Cerebellar cortex (tissue), 1 donor: Measurements from ENCODE around the gene PPP4R2.
A peak's percentile ranks its signal among the peaks of the same experiment; 100 is the strongest.
"Not testable (repeated sequence)": the region's sequence is repeated elsewhere in the genome, so short reads cannot be mapped to it uniquely, and the experiment has no call there.

ENCODE experiments used
- DNase-seq: peaks from one replicate; pipeline ENCODE4 v3.0.0-alpha.2; 2015; ENCODE audit warnings: low spot score

PPP4R2 gene

DNA sequence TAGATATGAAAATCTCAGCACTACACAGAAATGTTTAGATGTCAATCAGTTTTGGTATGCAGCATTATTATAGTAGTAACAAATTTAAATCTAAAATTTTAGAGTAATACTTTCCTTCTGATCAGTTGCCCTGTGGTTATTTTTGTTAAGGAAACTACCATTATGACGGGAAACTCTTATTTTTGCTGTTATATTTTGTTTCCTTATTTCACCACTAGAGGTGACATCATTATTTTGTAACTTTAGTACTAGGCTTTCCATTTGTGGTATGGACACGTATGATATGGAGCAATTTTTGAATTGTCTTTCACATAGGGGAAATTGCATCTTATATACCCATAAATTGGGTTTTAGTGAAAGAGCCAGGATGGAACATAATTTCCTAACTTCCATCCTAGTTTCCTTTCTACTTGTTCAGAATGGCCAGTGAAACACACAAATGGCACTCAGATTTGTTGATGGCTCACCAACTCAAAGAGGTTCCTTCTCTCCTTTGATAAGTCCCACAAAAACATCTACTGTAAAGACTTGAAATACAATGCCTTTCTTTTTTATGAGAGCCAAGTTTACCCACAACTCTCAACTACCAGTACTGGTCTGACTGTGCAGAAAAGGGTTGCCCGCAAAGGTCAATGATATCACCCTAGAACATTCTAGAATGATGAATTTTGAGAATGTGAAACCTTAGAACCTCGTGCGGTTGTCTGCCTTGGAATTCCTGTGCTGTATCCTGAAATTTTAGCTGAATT lies 19.4 kb upstream of the PPP4R2 start:
- DNase-seq: no peak

DNA sequence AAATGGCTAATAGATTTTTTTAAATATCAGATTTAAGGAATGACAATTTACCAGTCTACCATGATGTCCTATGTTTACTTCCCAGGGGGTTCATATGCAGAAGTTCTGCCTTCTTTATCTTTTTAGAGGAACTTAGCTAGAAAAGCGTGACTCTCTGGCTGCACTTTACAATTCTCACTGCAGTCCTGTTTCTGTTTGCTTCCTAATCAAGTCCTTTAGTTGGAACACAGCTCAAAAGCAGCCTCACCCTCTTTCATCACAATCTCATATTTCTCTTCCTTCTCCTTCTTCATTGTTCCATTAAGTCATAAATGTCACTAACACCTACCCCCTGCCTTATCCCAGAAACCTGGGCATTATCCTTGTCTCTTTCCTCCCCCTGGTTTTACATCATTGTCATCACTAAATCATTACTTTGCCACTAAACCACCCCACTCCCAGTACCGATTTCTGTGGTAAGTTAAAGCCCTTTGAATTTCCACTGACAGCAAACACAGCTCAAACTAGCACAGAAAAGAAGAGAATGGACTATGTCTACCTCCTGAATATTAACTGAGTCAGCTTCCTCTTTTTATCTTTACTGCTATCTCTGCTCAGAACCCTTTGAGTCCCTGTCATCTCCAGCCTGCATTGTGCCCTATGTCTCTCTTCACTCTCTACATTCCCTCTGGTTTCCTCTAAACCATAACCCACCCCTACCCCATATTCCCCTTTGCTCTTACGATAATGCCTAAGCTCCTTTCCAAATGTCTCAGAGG lies 13.8 kb upstream of the PPP4R2 start:
- DNase-seq: no peak

DNA sequence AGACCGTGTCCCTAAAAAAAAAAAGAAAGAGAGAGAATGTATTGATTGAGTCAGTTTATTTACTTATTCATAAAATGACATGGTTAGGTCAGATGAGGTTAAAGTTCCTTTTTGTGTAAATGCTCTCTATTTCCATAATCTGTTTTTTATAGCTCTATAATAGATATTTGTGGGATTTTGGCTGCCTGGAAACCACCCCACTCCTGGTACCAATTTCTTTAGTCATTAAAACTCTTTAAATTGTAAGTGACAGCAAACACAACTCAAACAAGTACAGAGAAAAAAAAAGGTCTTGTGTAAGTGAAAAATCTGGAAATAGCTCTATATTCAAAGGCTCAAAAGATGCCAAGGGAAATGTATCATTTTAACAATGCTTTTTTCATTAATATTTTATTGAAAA lies 11.0 kb upstream of the PPP4R2 start:
- DNase-seq: no peak

DNA sequence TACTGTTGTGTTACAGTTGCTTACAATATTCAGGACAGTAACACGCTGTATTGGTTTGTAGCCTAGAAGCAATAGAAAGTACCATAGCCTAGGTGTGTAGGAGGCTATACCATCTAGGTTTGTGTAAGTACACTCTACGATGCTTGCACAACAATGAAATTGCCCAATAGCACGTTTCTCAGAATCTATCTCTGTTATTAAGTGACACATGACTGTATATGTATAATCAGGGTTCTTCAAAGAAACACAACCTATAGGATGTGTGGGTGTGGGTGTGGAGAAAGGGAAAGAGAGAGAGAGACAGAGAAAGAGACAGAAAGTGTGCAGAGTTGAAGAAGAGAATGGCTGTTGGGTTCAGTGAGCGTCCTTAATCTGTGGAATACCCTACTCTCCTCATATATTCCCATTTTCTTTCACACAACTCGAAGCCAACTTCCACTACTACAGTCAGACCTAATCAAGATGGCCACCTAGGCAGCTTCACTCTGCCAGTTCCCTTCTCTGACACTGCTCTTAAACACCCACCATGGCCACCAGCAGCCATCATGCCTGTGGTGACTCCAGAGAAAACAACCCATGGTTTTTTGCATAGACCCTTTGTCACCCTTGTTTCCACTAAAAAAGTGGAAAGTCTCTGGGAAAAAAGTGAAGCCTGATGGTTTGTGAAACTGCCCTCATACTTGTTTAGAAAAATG lies 5.8 kb upstream of the PPP4R2 start:
- DNase-seq: no peak

DNA sequence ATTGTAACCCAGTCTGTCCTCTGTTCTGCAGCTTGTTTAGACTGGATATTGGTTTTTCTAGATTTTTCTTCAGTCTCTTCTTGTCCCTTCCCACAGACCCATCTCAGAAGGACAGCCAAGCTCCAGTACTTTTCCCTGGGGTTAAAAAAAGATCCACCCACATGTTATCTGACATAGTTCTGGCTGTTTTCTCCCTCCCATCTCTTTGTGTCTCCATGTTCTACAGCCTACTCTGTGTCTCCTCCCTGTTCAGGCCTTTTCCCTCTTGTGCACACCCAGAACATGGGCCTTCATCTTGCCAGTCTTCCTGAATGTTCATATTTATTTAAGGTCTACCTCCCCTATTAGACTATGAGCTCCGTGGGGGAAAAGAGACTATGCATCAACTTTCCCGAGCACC lies 5.1 kb upstream of the PPP4R2 start:
- DNase-seq: no peak

DNA sequence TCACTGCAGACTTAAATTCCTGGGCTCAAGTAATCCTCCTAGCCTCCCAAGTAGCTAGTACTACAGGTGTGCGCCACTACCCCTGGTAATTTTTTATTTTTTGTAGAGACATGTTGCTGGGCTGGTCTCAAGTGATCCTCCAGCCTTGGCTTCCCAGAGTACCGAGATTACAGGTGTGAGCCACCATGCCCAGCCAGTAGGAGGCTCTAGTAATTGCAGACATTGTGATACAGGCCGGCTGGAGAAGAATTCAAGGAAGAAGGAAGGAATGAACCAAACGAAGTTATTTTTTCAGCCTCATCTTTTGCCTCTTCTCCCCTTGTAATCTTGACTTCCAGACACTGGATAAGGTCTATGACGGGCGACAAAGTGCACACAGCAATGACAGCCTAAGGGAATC lies 3.2 kb upstream of the PPP4R2 start:
- no peak for DNase-seq

DNA sequence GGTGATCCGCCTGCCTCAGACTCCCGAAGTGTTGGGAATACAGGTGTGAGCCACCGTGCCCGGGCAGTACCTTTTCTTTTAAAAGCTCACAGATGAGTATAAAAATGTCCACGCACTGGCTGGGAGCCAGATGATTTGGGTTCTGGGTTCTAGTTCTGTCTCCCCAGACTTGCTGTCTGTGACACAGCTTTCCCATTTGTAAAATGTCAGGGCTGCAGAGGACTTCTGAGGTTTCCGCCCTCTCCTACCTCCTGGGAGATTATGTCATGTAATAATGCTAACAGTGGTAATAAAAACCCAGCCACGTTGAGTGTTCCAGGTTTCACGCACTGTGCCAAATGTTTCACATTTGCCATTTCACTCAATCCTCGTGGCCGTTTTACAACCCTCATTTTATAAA lies 1.3 kb upstream of the PPP4R2 start:
- DNase-seq: no peak

DNA sequence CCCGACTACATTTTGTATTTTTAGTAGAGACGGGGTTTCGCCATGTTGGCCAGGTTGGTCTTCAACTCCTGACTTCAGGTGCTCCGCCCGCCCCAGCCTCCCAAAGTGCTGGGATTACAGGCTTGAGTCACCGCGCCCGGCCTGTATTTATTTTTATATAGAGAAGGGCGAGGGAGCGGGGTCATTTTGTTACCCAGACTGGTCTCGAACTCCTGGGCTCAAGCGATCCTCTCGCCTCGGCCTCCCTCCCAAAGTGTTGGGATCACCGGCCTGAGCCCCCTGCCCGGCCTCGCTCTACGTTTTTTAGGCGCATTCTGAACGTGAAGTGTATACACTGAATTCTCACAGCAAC lies 514 bp upstream of the PPP4R2 start:
- no peak for DNase-seq

DNA sequence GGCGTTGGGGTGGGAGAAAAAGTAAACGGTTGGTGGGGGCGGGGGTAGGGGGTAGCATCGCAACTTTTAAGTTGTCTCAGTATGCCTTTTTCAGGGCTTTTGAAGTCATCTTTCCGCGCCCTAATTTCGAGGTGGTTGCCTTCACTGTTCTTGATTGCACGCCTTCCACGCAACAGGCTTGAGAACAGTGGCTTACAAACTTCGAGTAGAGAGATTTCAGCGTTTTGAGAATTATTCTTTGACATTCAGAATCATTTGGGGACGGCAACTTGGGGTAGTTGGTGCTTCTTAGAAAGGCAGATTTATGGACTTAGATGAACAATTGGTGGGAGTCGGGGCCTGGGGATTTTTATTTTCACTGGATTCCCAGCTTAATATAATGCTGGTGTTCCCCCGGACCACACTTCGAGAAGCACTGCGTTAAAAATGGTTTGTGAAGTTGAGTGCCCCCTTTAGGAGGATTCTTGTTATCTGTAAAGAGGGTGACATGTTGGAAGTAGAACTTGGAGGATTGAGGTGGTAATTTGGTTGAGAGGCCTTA lies 880 bp downstream of the PPP4R2 start:
- peak; percentile 54 for DNase-seq

DNA sequence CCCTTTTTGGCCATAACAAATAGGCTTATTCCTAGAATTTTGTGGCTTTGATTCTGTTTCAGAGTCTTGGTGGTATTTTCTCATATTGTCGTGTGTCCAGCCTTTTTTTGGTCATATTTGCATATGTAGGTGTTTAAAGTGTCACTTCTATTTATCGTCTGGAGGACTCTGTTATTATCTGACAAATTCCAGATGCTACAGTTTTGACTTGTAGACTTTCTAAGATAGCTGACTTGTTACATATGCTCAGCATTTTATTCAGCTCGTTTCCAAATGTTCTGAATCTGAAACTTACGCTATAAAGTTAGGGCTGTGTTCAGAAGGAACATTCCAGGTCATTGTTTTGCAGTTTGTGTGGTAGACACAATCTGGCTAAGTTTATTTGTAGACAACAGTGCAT lies 1.9 kb downstream of the PPP4R2 start:
- no peak for DNase-seq

DNA sequence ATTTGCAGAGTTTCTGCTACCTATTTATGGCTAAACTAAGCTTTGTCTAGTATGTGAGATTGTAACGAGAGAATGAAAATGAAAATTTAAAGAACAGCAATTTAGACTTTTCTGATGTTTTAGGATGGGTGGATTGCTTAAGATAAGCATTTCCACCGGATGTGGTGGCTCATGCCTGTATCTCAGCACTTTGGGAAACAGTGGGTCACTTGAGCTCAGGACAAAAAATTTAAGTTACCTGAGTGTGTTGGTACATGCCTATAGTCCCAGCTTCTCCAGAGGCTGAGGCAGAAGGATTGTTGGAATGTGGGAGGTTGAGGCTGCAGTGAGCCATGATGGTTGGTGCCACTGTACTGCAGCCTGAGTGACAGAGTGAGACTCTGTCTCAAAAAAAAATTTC lies 3.3 kb downstream of the PPP4R2 start:
- DNase-seq: no peak

DNA sequence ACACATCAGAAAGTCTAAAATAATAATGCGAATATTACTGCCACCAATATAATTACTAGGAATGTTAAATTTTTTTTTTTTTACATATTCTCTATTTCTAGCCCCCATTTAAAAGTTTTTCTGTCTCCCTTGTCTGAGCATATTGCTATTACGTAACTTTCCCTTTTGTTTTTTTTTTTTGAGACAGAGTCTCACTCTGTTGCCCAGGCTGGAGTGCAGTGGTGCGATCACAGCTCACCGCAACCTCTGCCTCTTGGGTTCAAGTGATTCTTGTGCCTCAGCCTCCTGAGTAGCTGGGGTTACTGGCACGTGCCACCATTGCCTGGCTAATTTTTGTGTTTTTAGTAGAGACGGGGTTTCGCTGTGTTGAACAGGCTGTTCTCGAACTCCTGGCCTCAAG lies 6.4 kb downstream of the PPP4R2 start:
- not testable (repeated sequence) for DNase-seq

DNA sequence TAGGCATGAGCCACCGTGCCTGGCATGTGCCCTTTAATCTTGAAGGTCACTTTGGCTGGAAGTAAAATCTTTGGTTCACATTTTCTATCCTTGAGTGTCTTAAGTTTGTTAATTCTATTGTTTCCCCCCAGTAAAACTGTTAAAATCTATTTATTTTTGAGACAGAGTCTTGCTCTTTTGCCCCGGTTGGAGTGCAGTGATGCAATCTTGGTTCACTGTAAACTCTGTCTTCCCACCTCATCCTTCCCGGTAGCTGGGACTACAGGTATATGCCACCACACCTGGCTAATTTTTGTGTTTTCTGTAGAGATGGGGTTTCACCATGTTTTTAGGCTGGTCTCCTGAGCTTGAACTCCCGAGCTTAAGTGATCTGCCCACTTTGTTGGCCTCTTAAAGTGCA lies 7.7 kb downstream of the PPP4R2 start:
- no peak for DNase-seq

DNA sequence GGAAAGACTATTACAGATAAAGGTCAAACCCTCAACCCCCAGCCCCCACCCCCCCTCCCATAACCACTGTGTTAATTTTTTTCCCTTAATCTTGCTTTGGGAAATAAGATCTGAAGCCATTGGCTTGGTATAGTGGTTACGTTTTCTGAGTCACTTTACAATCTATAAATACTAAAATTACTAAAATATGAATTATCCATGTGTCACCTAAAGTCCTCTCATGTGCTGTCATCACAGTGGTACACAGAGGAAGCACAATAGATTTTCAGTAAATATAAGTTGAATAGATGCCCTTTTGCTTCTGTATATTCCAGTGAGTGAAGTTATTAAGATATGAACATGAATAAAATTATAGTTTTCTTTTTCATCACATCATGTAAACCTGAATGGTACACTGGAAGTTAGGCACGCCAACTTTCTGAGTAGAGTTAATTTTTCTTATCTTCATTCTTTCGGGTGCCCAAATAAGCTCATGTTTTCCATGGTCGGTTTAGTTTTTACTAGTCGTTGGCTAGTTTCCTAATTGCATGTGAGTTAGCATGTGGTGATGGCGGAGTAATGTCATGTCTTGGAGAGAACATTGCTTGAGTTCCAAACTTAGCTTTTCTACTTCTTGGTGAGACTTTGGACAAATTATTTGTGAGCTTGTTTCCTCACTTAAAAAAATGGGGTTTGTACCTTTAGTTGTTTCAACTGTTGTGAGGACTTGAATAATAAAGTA lies 11.5 kb downstream of the PPP4R2 start:
- no peak for DNase-seq

DNA sequence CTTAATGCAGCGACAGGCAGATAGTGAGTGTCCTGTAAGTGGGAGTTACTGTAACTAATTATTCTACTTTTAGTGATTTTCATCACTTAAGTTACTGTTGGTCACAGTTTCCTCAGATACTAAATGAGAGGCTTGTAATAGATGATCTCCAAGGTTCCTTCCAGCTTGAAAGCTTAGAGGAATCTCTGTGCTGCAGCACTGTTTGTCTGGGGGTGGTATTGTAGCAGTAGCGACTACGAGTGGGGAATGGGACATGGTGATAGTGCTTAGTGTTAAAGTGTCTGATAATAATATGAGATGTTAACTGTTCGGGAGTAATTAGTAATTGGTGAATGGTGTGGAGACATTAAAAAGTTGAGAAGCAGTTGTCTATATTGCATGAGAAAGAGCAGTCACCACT lies 12.4 kb downstream of the PPP4R2 start:
- no peak for DNase-seq

DNA sequence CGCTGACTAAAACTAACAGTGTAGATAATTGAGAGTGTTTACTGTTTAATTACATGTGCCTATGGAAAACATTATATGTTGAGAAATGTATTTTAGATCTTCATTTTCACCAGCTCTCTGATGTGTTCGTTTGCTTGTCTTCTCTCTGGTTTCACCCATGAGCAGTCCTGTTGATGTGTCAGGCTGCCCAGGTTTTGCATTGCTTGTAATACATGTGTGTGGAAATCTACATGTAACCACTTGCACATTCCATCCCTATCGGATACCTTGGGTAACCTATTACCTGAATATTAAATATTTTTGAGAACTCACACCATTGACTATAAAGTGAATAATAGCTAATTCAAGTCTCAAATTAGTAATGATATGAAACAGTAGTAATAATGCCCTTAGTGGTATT lies 13.1 kb downstream of the PPP4R2 start:
- no peak for DNase-seq

DNA sequence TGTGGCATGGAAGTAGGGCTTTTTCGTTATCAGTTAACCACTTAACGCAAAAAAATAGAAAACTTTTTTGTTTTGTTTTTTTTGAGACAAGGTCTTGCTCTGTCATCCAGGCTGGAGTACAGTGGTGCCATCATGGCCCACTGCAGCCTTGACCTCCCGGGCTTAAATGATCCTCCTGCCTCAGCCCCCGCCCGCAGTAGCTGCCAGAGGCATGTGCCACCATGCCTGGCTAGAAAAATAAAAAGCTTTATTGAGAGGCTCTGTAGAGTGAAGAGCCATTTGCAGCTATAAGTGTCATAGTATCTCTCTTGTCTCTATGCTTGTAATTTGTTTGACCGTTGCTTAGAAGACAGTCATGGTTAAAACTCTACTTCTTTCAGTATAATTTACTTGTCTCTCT lies 13.5 kb downstream of the PPP4R2 start:
- no peak for DNase-seq

DNA sequence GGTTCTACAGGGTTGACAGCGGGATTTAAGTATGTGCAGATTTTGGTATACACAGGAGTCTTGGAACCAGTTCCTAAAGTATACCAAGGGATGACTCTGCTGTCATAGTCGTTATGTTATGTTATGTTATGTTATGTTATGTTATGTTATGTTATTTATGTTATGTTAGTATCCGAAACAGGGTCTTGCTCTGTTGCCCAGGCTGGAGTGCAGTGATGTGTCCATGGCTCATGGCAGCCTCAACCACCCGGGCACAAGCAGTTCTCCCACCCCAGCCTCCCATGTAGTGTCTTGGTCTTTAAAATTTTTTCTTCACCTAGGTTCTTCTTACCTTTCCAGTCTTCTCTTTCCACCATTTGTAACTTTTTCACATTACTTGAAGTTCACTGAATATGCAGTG lies 21.7 kb downstream of the PPP4R2 start:
- no peak for DNase-seq

DNA sequence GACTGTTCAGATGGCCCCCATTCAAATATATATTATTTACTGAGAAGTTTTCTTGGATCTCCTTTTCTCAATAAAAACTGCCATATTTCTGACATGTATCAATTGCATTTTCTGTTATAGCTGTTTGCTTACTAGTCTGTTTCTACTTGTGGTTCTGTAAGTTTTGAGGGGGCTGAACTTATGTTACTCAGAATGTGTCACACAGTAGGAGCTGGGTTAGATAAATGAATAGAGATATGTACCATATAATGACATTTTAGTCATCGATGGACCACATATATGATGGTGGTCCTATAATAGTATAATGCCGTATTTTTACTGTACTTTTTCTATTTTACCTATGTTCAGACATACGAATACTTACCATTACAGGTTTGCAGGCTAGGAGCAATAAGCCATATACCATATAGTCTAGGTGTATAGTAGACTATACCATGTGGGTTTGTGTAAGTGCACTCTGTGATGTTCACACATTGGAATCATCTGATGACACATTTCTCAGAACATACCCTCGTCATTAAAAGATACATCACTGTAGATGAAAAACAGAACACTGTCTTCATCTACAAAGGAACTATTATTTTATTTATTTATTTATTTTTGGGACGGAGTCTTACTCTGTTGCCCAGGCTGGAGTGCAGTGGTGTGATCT lies 22.3 kb downstream of the PPP4R2 start:
- no peak for DNase-seq

DNA sequence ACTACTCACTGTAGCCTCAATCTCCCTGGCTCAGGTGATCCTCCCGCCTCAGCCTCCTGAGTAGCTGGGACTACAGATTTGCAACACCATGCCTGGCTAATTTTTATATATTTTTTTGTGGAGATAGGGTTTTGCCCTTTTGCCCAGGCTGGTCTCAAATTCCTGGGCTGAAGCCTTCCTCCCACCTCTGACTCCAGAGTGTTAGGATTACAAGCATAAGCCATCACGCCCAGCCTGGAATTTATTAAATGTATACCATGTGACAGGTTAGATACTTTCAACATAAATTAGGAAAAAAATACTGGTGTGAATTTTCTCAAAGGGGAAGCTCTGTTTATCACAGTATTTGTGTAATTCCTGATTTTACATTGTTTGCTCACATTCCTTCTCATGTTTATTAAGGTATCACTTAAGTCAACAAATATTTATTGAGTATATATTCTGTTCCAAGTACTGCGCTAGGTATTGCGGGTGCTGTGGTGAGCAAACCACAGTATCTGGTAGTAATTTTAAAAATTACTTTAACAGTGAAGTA lies 24.8 kb downstream of the PPP4R2 start:
- no peak for DNase-seq

DNA sequence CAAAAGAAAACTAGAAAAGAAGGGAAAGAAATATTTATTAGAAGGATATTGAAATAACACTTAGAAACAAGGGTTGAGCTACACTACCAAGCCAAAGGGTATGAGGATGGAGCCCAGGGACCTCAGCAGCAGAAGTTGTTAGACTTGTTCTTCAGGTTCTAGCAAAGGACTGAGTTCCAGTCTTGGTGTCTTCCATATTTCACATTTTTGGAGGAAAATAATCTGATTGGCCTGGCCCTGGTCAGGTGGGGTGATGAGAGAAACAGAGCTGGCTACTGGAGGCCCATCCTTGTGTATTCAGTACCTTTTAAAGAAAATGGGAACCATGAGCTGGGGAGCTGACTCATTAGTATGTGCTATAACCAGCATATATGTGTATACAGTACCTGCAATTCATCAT lies 28.2 kb downstream of the PPP4R2 start:
- DNase-seq: no peak
